HEK293 (cell line): ENCODE results near the gene TRAM2.

ENCODE experiments used
- CTCF ChIA-PET: fragments of 350-600 bp; formaldehyde crosslinking; extraction: SDS; loops from one replicate; lab custom pipeline; 2021; ENCODE audit warnings: antibody characterized with exemption; lab: Yijun Ruan, JAX
- POLR2A ChIA-PET: fragments of 300-600 bp; formaldehyde crosslinking; extraction: SDS; loops from one replicate; lab custom pipeline; 2020; ENCODE audit warnings: antibody characterized with exemption, inconsistent platforms; lab: Yijun Ruan, JAX
- H3K27ac ChIP-seq: fragments of 200-500 bp; sonication (Bioruptor generic); 2 replicates; pipeline ENCODE4 v1.5.1; 2014; ENCODE audit warnings: low read depth, low read length, control low read depth, inconsistent platforms; ENCODE audit errors: extremely low read depth
- H3K36me3 ChIP-seq, 2 experiments: fragments of 200-500 bp in 1 of 2; sonication (Bioruptor generic) in 1 of 2; 1 replicate in 1 of 2; 2 replicates in 1 of 2; pipeline ENCODE4 v1.5.1; 2014 to 2017; ENCODE audit warnings: inconsistent platforms in 2 of 2, low read length in 2 of 2; ENCODE audit not compliant: control insufficient read depth in 2 of 2, insufficient read depth in 1 of 2
- H3K4me1 ChIP-seq: fragments of 200-500 bp; sonication (Bioruptor generic); 2 replicates; pipeline ENCODE4 v1.5.1; 2014; ENCODE audit warnings: mild to moderate bottlenecking, low read length, inconsistent platforms; ENCODE audit not compliant: control insufficient read depth, insufficient read depth
- H3K4me3 ChIP-seq: 2 replicates; pipeline ENCODE4 v1.5.1; 2011; ENCODE audit warnings: low read depth, mild to moderate bottlenecking, control low read depth, low read length, moderate library complexity
- H3K9me3 ChIP-seq: fragments of 200-500 bp; sonication (Bioruptor generic); 2 replicates; pipeline ENCODE4 v1.5.1; 2014; ENCODE audit warnings: low read depth, low read length, inconsistent platforms; ENCODE audit not compliant: control insufficient read depth, insufficient read depth
- GLIS1 ChIP-seq: fragments of 450-650 bp; formaldehyde crosslinking; IDR thresholded peaks from 2 replicates; pipeline ENCODE4 v1.5.1; 2016; ENCODE audit warnings: missing biosample characterization, missing genetic modification characterization
- IKZF3 ChIP-seq: fragments of 450-650 bp; IDR thresholded peaks from 2 replicates; pipeline ENCODE4 v1.5.0; 2018; ENCODE audit warnings: missing biosample characterization, mild to moderate bottlenecking, missing genetic modification characterization, moderate library complexity
- KLF1 ChIP-seq: fragments of 450-650 bp; formaldehyde crosslinking; IDR thresholded peaks from 2 replicates; pipeline ENCODE4 v1.5.1; 2016; ENCODE audit warnings: missing biosample characterization, missing genetic modification characterization
- KLF16 ChIP-seq: fragments of 450-650 bp; formaldehyde crosslinking; IDR thresholded peaks from 2 replicates; pipeline ENCODE4 v1.5.1; 2017; ENCODE audit warnings: missing biosample characterization, missing genetic modification characterization
- KLF8 ChIP-seq: fragments of 450-650 bp; formaldehyde crosslinking; IDR thresholded peaks from 2 replicates; pipeline ENCODE4 v1.5.1; 2016; ENCODE audit warnings: missing biosample characterization, missing genetic modification characterization
- OVOL3 ChIP-seq: fragments of 450-650 bp; formaldehyde crosslinking; IDR thresholded peaks from 2 replicates; pipeline ENCODE4 v1.5.1; 2016; ENCODE audit warnings: missing biosample characterization, missing genetic modification characterization
- ZBTB1 ChIP-seq: fragments of 450-650 bp; formaldehyde crosslinking; IDR thresholded peaks from 2 replicates; pipeline ENCODE4 v1.5.1; 2016; ENCODE audit warnings: missing biosample characterization, missing genetic modification characterization
- ZNF175 ChIP-seq: fragments of 450-650 bp; formaldehyde crosslinking; IDR thresholded peaks from 2 replicates; pipeline ENCODE4 v1.5.1; 2016; ENCODE audit warnings: missing biosample characterization, missing genetic modification characterization
- ZNF24 ChIP-seq: fragments of 450-650 bp; formaldehyde crosslinking; IDR thresholded peaks from 2 replicates; pipeline ENCODE4 v1.5.1; 2016; ENCODE audit warnings: missing biosample characterization, missing genetic modification characterization
- ZNF473 ChIP-seq: fragments of 450-650 bp; formaldehyde crosslinking; IDR thresholded peaks from 2 replicates; pipeline ENCODE4 v1.5.1; 2017; ENCODE audit warnings: missing biosample characterization, missing genetic modification characterization
- ZNF549 ChIP-seq: fragments of 450-650 bp; IDR thresholded peaks from 2 replicates; pipeline ENCODE4 v1.5.1; 2018; ENCODE audit warnings: missing biosample characterization, missing genetic modification characterization, mild to moderate bottlenecking, inconsistent platforms, moderate library complexity
- ZNF580 ChIP-seq: fragments of 450-650 bp; formaldehyde crosslinking; IDR thresholded peaks from 2 replicates; pipeline ENCODE4 v1.5.1; 2016; ENCODE audit warnings: missing biosample characterization, missing genetic modification characterization
- ZXDB ChIP-seq: fragments of 450-650 bp; formaldehyde crosslinking; IDR thresholded peaks from 2 replicates; pipeline ENCODE4 v1.5.1; 2016; ENCODE audit warnings: missing biosample characterization, missing genetic modification characterization
- TF ChIP-seq, protein P1 (sequence below): fragments of 450-650 bp; formaldehyde crosslinking; IDR thresholded peaks from 2 replicates; pipeline ENCODE4 v1.5.1; 2016; ENCODE audit warnings: missing biosample characterization, missing genetic modification characterization, borderline replicate concordance
- TF ChIP-seq, protein P2 (sequence below): fragments of 450-650 bp; formaldehyde crosslinking; IDR thresholded peaks from 2 replicates; pipeline ENCODE4 v1.5.1; 2016; ENCODE audit warnings: missing biosample characterization, missing genetic modification characterization
- TF ChIP-seq, protein P3 (sequence below): fragments of 450-650 bp; formaldehyde crosslinking; IDR thresholded peaks from 2 replicates; pipeline ENCODE4 v1.5.1; 2017; ENCODE audit warnings: missing biosample characterization, missing genetic modification characterization
- TF ChIP-seq, protein P4 (sequence below): fragments of 450-650 bp; formaldehyde crosslinking; IDR thresholded peaks from 2 replicates; pipeline ENCODE4 v1.5.1; 2016; ENCODE audit warnings: missing biosample characterization, missing genetic modification characterization

TRAM2 gene

GRCh38 chr6:52582446-52582845 lies 5.6 kb upstream of the TRAM2 start:
- no peak overlapping the region for H3K27ac ChIP-seq
- POLR2A ChIA-PET, result no interaction called here
- H3K36me3 ChIP-seq, result peaks cover 0 to 10% of the 10 kb centered on the region in 2 experiments; a peak in 2 of 3 replicates
- no peak for TF ChIP-seq ZNF580 (tag by site-specific recombination)
- no peak for TF ChIP-seq KLF16 (tag by site-specific recombination)
- TF ChIP-seq ZNF549 (tag by site-specific recombination), result no peak
- no peak for TF ChIP-seq KLF1 (tag by site-specific recombination)
- TF ChIP-seq GLIS1 (tag by site-specific recombination), result no peak
- no peak for TF ChIP-seq ZBTB1
- no peak for TF ChIP-seq OVOL3 (tag by site-specific recombination)
- no peak for TF ChIP-seq ZNF473 (tag by site-specific recombination)
- TF ChIP-seq, protein P1, sequence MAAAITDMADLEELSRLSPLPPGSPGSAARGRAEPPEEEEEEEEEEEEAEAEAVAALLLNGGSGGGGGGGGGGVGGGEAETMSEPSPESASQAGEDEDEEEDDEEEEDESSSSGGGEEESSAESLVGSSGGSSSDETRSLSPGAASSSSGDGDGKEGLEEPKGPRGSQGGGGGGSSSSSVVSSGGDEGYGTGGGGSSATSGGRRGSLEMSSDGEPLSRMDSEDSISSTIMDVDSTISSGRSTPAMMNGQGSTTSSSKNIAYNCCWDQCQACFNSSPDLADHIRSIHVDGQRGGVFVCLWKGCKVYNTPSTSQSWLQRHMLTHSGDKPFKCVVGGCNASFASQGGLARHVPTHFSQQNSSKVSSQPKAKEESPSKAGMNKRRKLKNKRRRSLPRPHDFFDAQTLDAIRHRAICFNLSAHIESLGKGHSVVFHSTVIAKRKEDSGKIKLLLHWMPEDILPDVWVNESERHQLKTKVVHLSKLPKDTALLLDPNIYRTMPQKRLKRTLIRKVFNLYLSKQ, result no peak
- TF ChIP-seq, protein P2, sequence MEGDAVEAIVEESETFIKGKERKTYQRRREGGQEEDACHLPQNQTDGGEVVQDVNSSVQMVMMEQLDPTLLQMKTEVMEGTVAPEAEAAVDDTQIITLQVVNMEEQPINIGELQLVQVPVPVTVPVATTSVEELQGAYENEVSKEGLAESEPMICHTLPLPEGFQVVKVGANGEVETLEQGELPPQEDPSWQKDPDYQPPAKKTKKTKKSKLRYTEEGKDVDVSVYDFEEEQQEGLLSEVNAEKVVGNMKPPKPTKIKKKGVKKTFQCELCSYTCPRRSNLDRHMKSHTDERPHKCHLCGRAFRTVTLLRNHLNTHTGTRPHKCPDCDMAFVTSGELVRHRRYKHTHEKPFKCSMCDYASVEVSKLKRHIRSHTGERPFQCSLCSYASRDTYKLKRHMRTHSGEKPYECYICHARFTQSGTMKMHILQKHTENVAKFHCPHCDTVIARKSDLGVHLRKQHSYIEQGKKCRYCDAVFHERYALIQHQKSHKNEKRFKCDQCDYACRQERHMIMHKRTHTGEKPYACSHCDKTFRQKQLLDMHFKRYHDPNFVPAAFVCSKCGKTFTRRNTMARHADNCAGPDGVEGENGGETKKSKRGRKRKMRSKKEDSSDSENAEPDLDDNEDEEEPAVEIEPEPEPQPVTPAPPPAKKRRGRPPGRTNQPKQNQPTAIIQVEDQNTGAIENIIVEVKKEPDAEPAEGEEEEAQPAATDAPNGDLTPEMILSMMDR, result no peak
- TF ChIP-seq KLF8 (tag by site-specific recombination), result no peak
- no peak for TF ChIP-seq ZXDB (tag by site-specific recombination)
- CTCF ChIA-PET, result interaction anchor here (1.6 to 10.2 kb wide), 3 partner anchors 11 to 175 kb away, joined by 5 to 95 read pairs (median 6); no protein-coding TSS in a partner anchor
- peaks cover 2% of the 10 kb centered on the region for H3K4me1 ChIP-seq
- no peak overlapping the region for H3K4me3 ChIP-seq
- no peaks in the 10 kb centered on the region for H3K9me3 ChIP-seq

GRCh38 chr6:52580905-52581304 lies 4.0 kb upstream of the TRAM2 start:
- TF ChIP-seq IKZF3 (tag by site-specific recombination) (no peak), ZNF175 (tag by site-specific recombination) (no peak), ZNF24 (no peak)
- TF ChIP-seq, protein P3, sequence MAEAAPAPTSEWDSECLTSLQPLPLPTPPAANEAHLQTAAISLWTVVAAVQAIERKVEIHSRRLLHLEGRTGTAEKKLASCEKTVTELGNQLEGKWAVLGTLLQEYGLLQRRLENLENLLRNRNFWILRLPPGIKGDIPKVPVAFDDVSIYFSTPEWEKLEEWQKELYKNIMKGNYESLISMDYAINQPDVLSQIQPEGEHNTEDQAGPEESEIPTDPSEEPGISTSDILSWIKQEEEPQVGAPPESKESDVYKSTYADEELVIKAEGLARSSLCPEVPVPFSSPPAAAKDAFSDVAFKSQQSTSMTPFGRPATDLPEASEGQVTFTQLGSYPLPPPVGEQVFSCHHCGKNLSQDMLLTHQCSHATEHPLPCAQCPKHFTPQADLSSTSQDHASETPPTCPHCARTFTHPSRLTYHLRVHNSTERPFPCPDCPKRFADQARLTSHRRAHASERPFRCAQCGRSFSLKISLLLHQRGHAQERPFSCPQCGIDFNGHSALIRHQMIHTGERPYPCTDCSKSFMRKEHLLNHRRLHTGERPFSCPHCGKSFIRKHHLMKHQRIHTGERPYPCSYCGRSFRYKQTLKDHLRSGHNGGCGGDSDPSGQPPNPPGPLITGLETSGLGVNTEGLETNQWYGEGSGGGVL (tag by site-specific recombination), result no peak
- TF ChIP-seq, protein P4, sequence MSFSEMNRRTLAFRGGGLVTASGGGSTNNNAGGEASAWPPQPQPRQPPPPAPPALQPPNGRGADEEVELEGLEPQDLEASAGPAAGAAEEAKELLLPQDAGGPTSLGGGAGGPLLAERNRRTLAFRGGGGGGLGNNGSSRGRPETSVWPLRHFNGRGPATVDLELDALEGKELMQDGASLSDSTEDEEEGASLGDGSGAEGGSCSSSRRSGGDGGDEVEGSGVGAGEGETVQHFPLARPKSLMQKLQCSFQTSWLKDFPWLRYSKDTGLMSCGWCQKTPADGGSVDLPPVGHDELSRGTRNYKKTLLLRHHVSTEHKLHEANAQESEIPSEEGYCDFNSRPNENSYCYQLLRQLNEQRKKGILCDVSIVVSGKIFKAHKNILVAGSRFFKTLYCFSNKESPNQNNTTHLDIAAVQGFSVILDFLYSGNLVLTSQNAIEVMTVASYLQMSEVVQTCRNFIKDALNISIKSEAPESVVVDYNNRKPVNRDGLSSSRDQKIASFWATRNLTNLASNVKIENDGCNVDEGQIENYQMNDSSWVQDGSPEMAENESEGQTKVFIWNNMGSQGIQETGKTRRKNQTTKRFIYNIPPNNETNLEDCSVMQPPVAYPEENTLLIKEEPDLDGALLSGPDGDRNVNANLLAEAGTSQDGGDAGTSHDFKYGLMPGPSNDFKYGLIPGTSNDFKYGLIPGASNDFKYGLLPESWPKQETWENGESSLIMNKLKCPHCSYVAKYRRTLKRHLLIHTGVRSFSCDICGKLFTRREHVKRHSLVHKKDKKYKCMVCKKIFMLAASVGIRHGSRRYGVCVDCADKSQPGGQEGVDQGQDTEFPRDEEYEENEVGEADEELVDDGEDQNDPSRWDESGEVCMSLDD, result no peak
- peaks cover 2% of the 10 kb centered on the region for H3K4me1 ChIP-seq
- H3K36me3 ChIP-seq, result peaks cover 0 to 10% of the 10 kb centered on the region in 2 experiments; a peak in 2 of 3 replicates
- no peaks in the 10 kb centered on the region for H3K9me3 ChIP-seq
- ChIA-PET POLR2A (no interaction called here), CTCF (interaction anchor here (0.6 to 10.2 kb wide), 5 partner anchors 9 to 181 kb away, joined by 3 to 95 read pairs (median 4); no protein-coding TSS in a partner anchor)
- H3K4me3 ChIP-seq, result no peak overlapping the region
- H3K27ac ChIP-seq, result no peak overlapping the region
